Esophagus muscularis mucosa (tissue), 4 donors: ENCODE results near the gene CDH7.

ENCODE experiments used
- EP300 ChIP-seq: sonication (generic); formaldehyde crosslinking; IDR thresholded peaks from one replicate; pipeline ENCODE4 v1.6.1; 2017; ENCODE audit warnings: antibody characterized with exemption
- POLR2A ChIP-seq: fragments of 450-650 bp; IDR thresholded peaks from one replicate; pipeline ENCODE4 v1.6.1; 2017; ENCODE audit warnings: antibody characterized with exemption, moderate library complexity, mild to moderate bottlenecking, low read depth
- TF ChIP-seq, protein P1 (sequence below), 3 experiments: fragments of 200-600 bp in 2 of 3; fragments of 450-650 bp in 1 of 3; sonication (generic) in 2 of 3; IDR thresholded peaks; one replicate each; pipeline ENCODE4 v1.5.1; 2017 to 2019; ENCODE audit warnings: antibody characterized with exemption in 3 of 3, mild to moderate bottlenecking in 2 of 3, moderate library complexity in 1 of 3

DNA sequence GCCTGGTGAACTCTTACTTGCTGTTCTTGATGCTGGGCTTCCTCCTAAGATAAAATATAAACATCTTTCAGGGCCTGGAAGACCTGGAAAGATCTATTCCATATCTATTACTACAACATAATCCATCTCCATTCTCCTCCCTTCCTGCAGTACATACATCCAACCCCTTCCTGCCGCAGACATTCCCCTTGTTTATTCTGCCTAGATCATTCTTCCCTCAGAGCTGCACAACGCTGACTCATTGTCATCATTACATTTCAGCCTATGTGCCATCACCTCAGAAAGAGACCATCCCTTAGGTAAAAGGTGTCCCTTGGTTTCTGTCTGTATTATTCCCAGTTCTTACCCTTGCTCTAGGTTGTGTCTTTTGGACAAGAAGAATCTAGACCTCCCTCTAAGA lies 2.5 kb upstream of the CDH7 start:
- no peak for TF ChIP-seq POLR2A
- TF ChIP-seq, protein P1, sequence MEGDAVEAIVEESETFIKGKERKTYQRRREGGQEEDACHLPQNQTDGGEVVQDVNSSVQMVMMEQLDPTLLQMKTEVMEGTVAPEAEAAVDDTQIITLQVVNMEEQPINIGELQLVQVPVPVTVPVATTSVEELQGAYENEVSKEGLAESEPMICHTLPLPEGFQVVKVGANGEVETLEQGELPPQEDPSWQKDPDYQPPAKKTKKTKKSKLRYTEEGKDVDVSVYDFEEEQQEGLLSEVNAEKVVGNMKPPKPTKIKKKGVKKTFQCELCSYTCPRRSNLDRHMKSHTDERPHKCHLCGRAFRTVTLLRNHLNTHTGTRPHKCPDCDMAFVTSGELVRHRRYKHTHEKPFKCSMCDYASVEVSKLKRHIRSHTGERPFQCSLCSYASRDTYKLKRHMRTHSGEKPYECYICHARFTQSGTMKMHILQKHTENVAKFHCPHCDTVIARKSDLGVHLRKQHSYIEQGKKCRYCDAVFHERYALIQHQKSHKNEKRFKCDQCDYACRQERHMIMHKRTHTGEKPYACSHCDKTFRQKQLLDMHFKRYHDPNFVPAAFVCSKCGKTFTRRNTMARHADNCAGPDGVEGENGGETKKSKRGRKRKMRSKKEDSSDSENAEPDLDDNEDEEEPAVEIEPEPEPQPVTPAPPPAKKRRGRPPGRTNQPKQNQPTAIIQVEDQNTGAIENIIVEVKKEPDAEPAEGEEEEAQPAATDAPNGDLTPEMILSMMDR (IDR thresholded peaks at IDR 0.05): no peak
- no peak for TF ChIP-seq EP300
